ENCODE data around the gene DNAAF5.

DNAAF5 gene

GRCh38 chr7:826230-826917 is 99.9 kb downstream of the DNAAF5 start:
- in situ Hi-C loops (cut with HindIII; ENCODE audit: low sequenced_read_pairs), result no loop called here
- no peak for DNase-seq (ENCODE audit: low read depth)
- TF ChIP-seq CTCF (IDR thresholded peaks at IDR 0.05; ENCODE audit: low read depth, low read length, missing control alignments), result no peak
- H3K4me3 ChIP-seq (ENCODE audit: low read depth, low read length), result no peak overlapping the region

- H3K4me3 ChIP-seq (ENCODE audit: low read depth, low read length), result no peak overlapping the region
- no peak for TF ChIP-seq CTCF (IDR thresholded peaks at IDR 0.05; ENCODE audit: low read depth, low read length, missing control alignments)
- in situ Hi-C loops (cut with HindIII; ENCODE audit: low sequenced_read_pairs), result no loop called here
- no peak for DNase-seq (ENCODE audit: low read depth)
Observed at GRCh38 chr7:828793-829561, 102.5 kb downstream of the DNAAF5 start.

DNA sequence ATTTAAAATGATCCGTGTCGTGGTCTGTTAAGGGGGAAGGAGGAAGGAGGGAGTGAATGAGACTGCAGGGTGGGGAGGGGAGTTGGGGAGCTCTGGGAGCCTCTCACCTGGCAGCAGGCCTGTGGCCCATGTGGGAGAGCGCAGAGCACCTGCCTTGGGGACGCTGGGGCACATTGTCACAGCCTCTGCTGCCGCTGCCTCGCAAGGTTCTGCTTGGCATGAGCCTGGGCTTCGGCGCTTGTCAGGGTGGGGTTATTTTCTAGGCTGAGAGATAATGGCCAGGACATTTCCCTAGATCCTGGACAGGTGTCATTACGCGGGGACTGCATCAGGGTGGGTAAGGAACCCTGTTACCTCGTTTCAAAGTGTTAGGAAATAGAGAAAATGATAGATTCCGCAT is 103.6 kb downstream of the DNAAF5 start:
- in situ Hi-C loops (cut with HindIII; ENCODE audit: low sequenced_read_pairs), result no loop called here
- TF ChIP-seq CTCF (IDR thresholded peaks at IDR 0.05; ENCODE audit: low read depth, low read length, missing control alignments), result no peak
- no peak overlapping the region for H3K4me3 ChIP-seq (ENCODE audit: low read depth, low read length)
- DNase-seq (ENCODE audit: low read depth), result no peak

- peak overlapping the region; percentile 14 for H3K4me3 ChIP-seq (ENCODE audit: low read depth, low read length)
- TF ChIP-seq CTCF (IDR thresholded peaks at IDR 0.05; ENCODE audit: low read depth, low read length, missing control alignments), result no peak
- peak; percentile 82 for DNase-seq (ENCODE audit: low read depth)
- in situ Hi-C loops (cut with HindIII; ENCODE audit: low sequenced_read_pairs), result no loop called here
Observed at GRCh38 chr7:831596-832166, 105.2 kb downstream of the DNAAF5 start.

- H3K4me3 ChIP-seq (ENCODE audit: low read depth, low read length), result peak within 1 kb of the TSS; percentile 14
- TF ChIP-seq CTCF (IDR thresholded peaks at IDR 0.05; ENCODE audit: low read depth, low read length, missing control alignments), result no peak
- in situ Hi-C loops (cut with HindIII; ENCODE audit: low sequenced_read_pairs), result no loop called here
- DNase-seq (ENCODE audit: low read depth), result peak; percentile 64
Observed at GRCh38 chr7:832167-832967, 105.9 kb downstream of the DNAAF5 start, which contains the start of gene SUN1. Gene SUN1, plus strand, starts transcription at chr7:832476. Its CDS starts 49 bp downstream, at chr7:832525.

- in situ Hi-C loops (cut with HindIII; ENCODE audit: low sequenced_read_pairs), result no loop called here
- TF ChIP-seq CTCF (IDR thresholded peaks at IDR 0.05; ENCODE audit: low read depth, low read length, missing control alignments), result no peak
- DNase-seq (ENCODE audit: low read depth), result no peak
- H3K4me3 ChIP-seq (ENCODE audit: low read depth, low read length), result no peak overlapping the region
Observed at GRCh38 chr7:832968-833424, 106.5 kb downstream of the DNAAF5 start.
